Germinal center (tissue), 1 donor: ENCODE data around the gene ZCCHC4.

Experiments used
- DNase-seq: peaks from one replicate; pipeline ENCODE4 v3.0.0; 2012; ENCODE audit warnings: mixed read lengths, low spot score

Gene ZCCHC4, protein sequence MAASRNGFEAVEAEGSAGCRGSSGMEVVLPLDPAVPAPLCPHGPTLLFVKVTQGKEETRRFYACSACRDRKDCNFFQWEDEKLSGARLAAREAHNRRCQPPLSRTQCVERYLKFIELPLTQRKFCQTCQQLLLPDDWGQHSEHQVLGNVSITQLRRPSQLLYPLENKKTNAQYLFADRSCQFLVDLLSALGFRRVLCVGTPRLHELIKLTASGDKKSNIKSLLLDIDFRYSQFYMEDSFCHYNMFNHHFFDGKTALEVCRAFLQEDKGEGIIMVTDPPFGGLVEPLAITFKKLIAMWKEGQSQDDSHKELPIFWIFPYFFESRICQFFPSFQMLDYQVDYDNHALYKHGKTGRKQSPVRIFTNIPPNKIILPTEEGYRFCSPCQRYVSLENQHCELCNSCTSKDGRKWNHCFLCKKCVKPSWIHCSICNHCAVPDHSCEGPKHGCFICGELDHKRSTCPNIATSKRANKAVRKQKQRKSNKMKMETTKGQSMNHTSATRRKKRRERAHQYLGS

DNA sequence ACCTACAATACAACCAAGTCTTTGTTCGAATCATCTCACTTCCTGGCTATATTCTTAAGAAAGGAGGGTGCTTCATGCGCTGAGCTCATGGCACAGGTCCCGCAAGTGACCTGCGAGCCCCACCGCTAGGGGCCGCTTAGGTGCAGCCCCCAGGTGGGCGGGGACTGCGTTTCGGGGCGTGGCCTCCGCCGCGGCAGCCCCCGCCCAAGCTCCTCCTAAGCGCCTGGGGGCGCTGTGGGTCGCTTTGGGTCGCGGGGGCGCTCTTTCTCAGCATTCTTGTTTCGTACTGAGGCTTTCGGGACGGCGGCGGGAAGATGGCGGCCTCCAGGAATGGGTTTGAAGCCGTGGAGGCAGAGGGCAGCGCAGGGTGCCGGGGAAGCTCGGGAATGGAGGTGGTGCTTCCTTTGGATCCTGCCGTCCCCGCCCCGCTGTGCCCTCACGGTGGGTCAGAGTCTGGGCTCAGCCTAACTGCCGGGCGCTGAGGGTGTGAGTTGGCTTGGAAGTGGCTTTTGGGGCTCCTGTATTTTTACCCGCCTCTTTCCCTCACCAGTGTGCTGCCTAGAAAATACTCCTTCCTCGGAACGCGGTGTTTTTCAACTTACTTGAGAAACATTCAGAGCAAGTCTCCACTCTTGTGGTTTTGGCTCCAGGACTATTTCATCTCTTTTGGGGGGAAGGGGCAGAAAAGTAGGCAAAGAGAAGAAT, at the start of gene ZCCHC4:
TSS of gene ZCCHC4 (plus strand) at position 279 of the 705 bp plus-strand sequence. CDS start at position 315, 36 bp downstream.
- peak; percentile 89 for DNase-seq

DNA sequence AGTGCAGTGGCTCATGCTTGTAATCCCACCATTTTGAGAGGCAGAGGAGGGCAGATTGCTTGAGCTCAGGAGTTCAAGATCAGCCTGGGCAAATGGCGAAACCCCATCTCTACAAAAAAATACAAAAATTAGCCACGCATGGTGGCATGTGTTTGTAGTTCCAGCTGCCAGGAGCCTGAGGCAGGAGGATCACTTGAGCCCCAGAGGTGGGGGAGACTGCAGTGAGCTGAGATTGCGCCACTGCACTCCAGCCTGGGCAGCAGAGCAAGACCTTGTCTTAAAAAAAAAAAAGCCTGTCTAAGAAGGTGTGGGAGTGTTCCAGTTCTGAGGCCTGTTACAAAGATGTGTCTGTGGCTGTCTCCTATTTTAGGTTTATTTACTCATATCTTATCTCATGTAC, 40.7 kb upstream of the ZCCHC4 start:
- no peak for DNase-seq

DNA sequence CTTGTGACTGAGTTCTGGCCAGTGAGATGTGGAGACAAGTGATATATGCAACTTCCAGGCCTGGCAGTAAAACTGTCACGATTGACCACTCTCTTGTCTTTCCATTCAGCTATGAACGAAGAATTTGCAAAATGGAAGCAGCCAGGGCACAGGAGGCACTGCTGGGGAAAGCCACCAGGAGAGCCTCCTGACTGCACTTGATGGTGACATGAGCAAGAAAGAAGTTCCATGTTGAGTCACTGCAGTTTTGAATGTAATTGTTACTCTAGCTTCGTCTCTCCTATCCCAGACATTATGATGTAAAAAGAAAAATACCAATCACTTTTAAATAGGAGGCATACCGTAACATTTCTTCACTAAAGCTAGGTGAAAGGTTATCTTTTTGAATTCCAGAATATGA, 32.4 kb upstream of the ZCCHC4 start:
- DNase-seq, result no peak

DNA sequence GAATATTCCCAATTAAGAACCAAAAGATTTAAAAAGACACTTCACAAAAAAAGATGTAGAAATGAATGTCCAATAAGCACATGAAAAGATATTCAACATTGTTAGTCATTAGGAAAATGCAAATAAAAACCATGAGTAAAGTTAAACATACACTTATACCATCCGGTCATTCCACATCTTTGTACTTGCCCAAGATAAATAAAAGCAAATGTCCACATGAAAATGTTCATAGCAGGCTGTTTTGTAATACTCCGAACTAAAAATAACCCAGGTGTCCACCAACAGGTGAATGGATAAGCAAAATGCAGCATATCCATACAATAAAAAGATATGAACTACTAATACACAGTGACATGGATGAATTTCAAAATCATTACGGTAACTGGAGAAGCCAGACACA, 28.6 kb upstream of the ZCCHC4 start:
- DNase-seq, result no peak

DNA sequence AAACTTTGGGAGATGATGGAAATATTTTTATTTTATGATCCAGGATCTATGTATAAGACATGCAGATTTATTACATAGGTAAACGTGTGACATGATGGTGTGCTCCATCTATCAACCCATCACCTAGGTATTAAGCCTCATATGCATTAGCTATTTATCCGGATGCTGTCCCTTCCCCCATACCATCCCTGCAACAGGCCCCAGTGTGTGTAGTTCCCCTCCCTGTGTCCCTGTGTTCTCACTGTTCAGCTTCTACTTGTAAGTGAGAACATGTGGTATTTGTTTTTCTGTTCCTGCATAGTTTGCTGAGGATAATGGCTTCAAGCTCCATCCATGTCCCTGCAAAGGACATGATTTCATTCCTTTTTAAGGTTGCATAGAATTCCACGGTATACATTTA, 28.1 kb upstream of the ZCCHC4 start:
- DNase-seq, result no peak

DNA sequence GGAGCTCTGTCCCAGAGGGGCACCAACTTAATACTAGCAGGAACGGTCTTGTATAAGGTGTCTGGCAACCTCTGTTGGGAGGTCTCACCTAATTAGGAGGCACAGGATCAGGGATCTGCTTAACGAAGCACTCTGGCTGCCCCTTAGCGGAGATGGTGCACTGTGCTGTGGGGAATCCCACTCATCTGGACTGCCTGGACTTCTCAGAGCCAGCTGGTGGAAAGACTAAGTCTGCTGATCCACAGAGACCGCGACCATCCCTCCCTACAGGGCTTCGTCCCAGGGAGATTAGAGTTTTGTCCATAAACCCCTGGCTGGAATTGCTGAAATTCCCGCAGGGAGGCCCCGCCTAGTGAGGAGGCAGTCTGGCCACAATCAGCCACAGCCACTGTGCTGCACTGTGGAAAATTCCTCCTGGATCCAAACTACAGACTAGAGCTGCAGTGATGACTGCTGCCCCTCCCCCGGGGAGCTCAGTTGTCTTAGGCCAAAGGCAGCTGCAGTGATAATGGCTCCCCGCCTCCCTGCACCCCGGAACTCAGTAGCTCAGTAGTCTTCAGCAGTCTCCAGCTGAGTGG, 22.0 kb upstream of the ZCCHC4 start:
- no peak for DNase-seq

DNA sequence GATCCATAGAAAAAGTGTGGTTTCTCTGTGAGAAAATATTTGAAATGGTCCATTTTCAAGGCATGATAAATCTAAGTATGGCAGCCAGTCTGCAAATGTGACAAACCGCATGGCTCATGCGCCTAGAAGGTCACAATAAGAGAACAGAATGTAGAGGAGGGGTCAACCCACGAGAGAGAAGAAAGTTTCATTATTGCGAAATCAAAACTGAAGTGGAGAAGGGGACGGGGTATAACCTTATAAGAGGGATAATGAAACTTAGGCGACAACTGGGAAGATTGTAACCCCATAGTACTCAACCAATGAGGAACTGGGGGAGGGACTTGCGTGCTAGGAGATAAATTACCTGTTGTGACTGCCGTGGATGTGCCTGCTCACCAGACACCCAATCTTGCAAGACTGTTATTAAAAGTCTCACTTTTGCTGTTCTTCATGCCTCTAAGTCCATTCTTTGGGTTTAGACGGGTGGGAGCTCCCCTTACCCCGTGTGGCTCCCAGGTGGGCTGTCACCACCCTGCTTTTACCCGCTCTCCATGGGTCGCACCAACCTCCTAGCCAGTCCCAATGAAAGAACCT, 21.3 kb upstream of the ZCCHC4 start:
- no peak for DNase-seq

DNA sequence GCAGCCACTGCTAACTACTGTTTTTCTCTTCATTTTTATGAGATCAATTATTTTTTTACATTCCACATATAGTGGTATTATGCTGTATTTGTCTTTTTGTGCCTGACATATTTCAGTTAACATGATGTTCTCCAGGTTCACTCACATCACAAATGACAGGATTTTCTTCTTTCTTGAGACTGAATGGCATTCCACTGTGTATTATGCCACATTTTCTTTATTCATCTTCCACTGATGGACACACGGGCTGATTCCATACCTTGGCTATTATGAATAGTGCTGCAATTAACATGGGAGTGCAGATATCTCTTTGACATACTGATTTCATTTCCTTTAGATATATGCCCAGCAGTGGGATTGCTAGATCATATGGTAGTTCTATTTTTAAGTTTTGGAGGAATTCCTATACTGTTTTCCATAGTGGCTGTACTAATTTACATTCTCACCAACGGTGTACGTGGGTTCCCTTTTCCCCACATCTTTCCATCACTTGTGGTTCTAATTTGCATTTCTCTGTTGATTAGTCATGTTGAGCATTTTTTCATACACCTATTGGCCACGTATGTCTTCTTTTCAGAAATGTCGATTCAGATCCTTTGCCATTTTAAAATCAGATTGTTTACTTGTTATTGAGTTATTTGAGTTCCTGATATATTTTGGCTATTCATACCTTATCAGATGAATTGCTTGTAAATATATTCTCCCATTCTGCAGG, 14.9 kb upstream of the ZCCHC4 start:
- DNase-seq, result no peak

DNA sequence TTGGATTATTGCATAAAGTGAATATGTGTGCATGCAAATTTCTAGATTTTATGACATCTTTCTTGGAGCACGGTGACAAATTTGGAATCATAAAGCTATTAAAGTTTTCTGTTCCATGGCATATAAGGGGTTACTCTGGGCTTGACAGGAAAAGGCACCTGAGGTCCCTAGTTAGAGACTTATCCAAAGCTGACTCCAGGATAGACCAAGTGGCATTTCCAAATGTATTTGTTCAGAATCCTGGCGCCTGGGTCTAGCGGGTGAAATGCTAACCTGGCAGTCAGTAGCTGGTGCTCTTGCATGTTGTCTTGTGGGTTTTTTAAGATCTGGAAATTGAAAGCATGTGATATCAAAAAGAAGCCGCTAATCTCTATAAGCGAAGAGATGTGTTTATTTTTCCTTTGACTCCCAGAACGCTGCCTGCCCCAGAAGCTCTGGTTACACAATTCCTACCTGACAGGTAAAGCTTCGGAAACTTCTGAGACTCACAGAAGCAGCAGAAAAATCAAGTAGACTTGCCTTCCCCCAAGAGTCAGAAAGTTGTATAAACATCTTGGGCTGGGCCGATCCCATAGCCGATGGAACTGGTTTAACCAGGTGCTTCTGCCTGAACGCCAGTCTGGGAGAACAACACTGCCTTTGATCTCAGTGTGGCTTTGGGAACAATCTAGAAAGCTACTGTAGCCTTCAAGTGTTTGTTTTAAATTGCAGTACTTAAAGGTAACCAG, 12.9 kb upstream of the ZCCHC4 start:
- DNase-seq, result no peak

DNA sequence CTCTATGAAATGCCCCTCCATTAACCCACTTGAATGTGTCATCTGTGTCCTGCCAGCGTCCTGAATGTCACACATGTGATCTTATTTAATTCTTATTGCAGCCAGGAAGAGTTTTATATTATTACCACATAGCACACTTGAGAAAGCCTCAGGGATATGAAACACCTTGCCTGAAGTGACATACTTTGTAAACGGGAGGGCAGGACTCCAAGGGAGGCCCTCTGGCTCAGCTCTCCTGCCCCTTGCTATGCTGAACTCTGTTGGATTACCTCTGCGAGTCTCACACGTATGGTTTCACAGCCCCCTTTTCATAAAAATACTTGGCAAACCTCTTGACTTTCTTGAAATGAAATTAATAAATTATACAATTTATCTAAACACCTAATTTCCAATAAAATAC, 11.1 kb upstream of the ZCCHC4 start:
- no peak for DNase-seq

DNA sequence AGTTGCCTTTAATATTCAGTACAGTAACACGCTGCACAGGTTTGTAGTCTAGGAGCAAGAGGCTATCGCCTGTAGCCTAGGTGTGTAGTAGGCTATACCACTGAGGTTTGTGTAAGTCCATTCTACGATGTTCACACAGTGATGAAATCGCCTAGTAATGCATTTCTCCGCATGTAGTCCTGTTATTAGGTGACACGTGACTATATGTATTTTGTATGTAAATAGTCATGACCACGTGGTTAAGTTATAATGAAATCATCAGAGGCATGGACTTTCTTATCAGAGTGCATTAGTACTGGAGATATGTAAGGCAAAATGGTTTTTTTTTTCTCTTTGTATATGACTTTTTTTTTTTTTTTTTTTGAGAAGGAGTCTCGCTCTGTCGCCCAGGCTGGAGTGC, 9.9 kb upstream of the ZCCHC4 start:
- DNase-seq, result no peak

DNA sequence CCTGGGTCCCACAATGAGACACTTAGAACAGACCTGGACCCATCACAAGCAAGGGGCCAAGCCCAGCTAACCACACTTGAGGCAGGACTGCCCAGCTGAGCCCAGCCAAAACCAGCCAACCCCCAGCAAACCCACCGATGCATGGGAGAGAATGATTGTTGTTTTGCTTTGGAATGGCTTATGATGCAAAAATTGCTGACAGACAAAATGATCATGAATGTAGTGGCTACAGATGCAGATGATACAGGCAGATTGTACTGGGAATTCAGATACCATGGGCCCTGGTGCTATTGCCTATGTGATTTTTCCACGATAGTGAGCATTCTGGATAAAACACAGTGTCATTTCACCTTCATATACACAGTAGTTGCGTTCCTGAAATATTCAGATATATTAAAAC, 9.0 kb upstream of the ZCCHC4 start:
- DNase-seq, result no peak

DNA sequence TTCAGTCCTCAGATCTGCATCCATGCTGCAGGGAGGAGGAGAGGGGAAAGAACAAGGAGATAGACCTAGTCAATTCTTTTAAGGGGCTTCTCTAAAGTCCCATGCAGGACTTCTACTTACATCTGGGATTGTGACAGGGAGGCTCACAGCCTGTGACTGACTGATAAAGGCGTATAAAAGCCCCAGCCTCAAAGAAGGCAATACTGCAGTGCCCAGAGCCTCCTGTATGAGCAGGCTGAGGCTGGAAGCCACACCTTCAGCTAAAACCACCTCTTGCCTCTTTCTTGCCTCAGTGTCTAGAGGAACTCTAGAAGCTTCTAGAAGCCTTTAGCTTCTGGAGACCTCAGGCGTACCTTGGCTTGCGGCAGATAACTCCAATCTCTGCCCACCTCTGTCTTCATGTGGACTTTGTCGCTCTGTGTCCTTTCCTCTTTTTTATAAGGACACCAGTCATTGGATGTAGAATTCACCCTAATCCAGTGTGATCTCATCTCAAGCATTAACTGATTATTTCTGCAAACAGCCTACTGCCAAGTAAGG, 6.0 kb upstream of the ZCCHC4 start:
- DNase-seq, result no peak

DNA sequence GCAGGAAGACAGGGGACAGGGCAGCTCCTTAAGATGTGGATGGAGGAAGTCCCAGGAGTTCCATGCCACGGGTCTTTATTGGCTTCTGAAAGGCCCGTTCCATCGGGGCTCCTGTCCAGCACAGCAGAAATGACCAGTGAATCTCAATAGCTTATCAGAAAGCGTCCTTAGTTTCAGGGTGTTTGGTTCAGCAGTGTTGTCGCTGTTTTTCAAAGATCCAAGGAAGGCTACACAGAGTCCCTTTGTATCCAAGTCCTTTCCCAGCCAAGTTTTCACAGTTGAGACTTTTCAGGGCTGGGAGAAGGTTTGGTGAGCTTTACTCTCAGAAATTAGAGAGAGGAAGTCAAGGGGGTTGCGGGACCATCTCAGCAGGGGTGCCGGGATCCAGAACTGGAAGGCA, 5.0 kb upstream of the ZCCHC4 start:
- no peak for DNase-seq

DNA sequence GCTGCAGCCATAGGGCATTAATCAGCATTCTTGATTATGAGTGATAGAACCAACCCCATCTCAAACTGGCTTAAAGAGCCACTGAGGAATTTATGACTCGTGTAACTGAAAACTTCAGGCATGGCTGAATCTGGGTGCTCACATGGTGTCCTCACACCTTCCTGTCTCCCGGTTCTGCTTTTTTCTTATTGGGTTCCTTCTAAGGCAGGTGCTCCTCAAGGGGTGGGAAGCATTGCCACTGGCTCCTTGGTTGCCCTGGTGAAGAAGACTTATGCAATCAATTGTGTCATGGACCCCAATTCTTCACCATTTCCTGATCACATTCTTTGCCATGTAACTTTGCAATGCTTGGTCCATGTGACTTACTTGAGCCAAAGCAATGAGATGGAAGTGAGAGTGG, 4.3 kb upstream of the ZCCHC4 start:
- no peak for DNase-seq

DNA sequence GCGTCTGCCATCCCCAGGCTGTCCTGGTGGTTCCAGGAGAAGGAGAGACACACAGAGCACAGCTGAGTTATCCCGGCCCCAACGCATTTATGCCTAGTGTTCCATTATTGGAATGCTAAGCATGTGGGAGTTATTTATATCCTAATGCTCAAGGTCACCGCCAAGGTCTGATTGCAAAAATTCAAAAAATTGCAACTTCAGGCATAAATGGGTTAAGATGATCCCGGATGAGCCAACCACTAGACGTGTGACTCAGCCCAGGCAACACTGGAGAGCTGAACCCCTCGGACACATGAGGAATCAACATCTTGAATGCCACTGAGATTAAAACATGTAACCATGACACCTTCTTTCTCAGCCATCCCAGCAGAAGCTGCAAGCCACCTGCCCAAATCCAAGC, 3.8 kb upstream of the ZCCHC4 start:
- no peak for DNase-seq

DNA sequence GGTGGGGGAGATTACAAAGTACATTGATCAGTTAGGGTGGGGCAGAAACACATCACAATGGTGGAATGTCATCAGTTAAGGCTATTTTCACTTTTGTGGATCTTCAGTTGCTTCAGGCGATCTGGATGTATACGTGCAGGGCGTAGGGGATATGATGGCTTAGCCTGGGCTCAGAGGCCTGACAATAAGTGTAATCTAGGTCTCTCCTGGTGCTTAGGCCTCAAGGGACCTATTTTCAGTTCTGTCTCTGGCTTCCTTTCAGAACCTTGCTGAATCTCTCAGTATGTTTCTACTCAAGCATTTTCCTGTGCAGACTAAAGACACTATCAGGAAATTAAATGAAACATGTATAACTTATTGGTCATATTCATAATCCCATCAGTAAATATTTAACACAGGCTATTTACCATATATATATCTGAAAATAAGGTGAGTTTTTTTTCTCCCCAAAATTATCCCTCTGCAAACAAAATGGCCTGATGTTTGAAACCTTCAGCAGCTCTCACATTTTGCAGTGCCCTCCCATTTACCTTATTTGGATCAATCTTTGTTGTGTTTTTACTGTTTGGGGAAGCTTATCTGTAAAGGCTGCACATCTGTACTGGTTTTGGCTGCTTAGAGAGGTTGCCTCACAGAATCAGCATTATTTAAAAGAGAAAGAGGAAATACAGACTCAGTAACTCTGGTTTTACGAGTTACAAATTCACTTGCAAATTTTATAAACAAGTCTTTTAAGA, 2.3 kb upstream of the ZCCHC4 start:
- DNase-seq, result no peak

DNA sequence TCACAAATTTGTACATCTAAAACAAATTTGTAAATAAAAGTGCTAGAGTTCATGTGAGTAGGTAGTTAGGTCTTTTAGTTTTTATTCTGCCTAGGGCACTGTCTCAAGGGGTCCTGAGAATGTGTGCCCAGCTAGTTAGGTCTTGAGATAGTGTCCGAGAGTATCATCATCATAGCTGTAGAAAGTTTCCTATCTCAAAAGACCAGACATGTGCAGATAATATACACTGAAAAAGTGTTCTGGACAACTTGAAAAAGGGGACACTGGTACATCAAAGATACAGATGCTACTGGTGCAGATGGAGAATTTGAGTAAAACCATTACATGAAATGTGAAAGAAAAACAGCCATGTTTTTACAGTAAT, 1.8 kb upstream of the ZCCHC4 start:
- DNase-seq, result no peak

DNA sequence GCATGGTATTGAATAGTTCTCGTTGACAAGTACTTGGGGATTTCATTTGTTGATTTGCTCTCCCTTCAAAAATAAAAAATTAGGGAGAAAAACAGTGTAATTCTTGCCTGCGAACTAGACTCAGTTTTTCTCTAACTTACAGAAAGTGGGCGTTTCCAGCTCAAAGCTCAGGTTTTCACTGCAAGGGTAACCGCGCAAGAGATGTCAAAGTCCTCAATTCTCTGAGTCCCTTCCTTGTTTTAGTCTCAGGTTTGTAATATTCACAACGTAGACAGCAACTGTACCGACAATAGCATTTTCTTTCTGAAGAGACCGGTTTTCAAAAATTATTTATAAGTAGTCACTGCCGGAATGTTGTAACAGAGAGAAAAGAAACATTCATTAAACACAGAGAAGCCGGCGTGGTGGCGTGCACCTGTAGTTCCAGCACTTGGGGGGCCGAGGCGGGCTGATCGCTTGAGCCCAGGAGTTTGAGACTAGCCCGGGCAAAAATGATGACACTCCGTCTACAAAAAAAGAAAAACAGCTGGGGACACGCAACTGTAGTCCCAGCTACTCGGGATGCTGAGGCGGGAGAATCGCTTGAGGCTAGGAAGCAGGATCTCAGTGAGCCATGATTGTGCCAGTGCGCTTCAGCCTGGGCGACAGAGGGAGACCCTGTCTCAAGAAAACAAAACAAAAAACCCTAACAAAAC, 774 bp downstream of the ZCCHC4 start:
- DNase-seq, result no peak

DNA sequence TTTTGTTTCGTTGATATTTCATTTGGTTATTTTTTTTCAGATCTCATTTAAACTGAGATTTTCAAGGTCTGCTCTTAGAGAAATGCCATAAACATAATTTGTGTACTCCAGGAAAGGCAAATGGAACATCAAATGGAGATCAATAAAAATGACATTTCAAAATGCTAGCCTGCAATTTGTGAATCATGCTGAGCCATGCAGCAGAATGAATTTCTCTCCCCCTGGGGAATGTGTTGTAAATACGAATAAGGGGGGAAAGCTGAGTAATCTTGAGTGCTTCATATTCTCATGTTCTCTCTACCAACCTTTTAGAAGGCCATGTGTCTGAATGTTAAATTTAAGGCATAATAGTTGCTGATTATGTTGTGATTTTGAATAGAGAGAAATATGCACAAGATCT, 7.8 kb downstream of the ZCCHC4 start:
- DNase-seq, result no peak
